Testis (tissue), 3 donors: ENCODE measurements around the gene SLC7A9. TPM values are rescaled to one million over a fixed set of nuclear protein-coding genes. Genes with fewer than 3 reads are reported as not detected.

ENCODE experiments used
- DNase-seq: peaks from one replicate; pipeline ENCODE4 v3.0.0-alpha.2; 2019
- H3K27ac ChIP-seq, 2 donors: fragments of 200-600 bp; sonication (generic); one replicate each; pipeline ENCODE4 v1.5.1; 2019
- H3K27me3 ChIP-seq: fragments of 200-600 bp; sonication (generic); one replicate; pipeline ENCODE4 v1.5.1; 2019
- H3K36me3 ChIP-seq: fragments of 200-600 bp; sonication (generic); one replicate; pipeline ENCODE4 v1.5.1; 2017; ENCODE audit warnings: low read depth; ENCODE audit errors: missing control alignments
- H3K4me1 ChIP-seq: fragments of 200-600 bp; sonication (generic); one replicate; pipeline ENCODE4 v1.5.1; 2019
- H3K4me3 ChIP-seq, 2 donors: fragments of 200-600 bp; sonication (generic); one replicate each; pipeline ENCODE4 v1.5.1; 2017 to 2019
- H3K9me3 ChIP-seq: fragments of 200-600 bp; sonication (generic); one replicate; pipeline ENCODE4 v1.5.1; 2017
- CTCF ChIP-seq, 3 experiments: fragments of 450-650 bp in 2 of 3; fragments of 200-600 bp in 1 of 3; sonication (generic) in 1 of 3; IDR thresholded peaks; one replicate each; pipeline ENCODE4 v1.5.1; 2016 to 2019; ENCODE audit warnings: antibody characterized with exemption in 3 of 3, mild to moderate bottlenecking in 2 of 3, moderate library complexity in 1 of 3
- POLR2A ChIP-seq: fragments of 450-650 bp; IDR thresholded peaks from one replicate; pipeline ENCODE4 v1.6.1; 2017; ENCODE audit warnings: antibody characterized with exemption, mild to moderate bottlenecking, moderate library complexity
- WGBS, 2 donors: methylation state at CpG; one replicate each; pipeline ENCODE4 v1.1.5; 2018; 5-methylcytosine and 5-hydroxymethylcytosine counted together
- intact Hi-C: fragments of 100-400 bp; cut with DNase I; formaldehyde crosslinking; loops from one replicate; pipeline ENCODE4 v1.15.1; 2023; ENCODE audit warnings: low total_unique reads
- polyA plus RNA-seq: library from polyadenylated mRNA; stranded (reverse); fragments of 350-450 nt; fragmentation: Illumina TruSeq; extraction: RNeasy Lipid Tissue Mini Kit (QIAGEN cat#74804); gene quantifications from one replicate; pipeline ENCODE4 v1.2.3, GENCODE V29; 2014; ENCODE audit warnings: low read depth, low replicate concordance; ENCODE audit not compliant: insufficient read depth
- total RNA-seq, 2 donors: library from RNA; depleted of rRNA; stranded (reverse); fragments of >200 nt; gene quantifications; one replicate each; pipeline ENCODE4 v1.2.3, GENCODE V29; 2016

SLC7A9 gene
- total and polyA plus RNA-seq, 3 donors from 2014 or later = 0.79 to 1.6 (median 1.2) TPM

DNA sequence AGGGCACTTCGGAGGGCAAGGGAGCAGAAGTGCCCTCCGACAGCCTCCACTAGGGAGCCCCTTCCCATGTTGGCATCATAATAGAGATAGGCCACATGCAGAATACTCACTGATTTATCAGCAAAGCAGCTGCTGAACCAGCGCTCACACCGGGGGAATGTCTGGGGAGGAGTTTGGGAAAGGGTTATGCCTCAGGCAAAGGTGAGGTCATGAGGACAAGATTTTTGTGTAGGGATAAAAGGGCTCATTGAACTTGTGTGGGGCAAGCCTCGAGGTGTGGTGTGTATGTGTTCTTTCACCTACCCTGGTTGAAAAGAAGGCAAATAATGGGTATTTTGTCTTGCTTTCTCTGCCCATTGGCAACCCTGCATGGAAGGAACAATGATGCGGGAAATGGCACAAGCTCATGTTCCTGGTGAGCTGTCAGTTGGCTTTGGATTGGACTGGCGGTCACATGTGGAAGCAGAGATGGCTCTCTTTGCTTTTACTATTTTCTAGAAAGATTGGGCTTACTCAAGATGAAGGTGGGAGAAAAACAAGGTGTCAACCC, 39.1 kb upstream of the SLC7A9 start:
- TF ChIP-seq POLR2A = no peak
- no peak for TF ChIP-seq CTCF (IDR thresholded peaks at IDR 0.05)
- WGBS, 2 donors = 89 to 90% methylated on average over 7 of the region's 7 CpGs
- H3K36me3 ChIP-seq = no peaks in the 10 kb centered on the region
- no peaks in the 10 kb centered on the region for H3K27me3 ChIP-seq
- intact Hi-C loops = no loop called here
- H3K4me1 ChIP-seq = no peaks in the 10 kb centered on the region
- H3K27ac ChIP-seq = no peak overlapping the region
- no peaks in the 10 kb centered on the region for H3K9me3 ChIP-seq
- DNase-seq = no peak
- no peak overlapping the region for H3K4me3 ChIP-seq

GRCh38 chr19:32902448-32902847, 32.9 kb upstream of the SLC7A9 start:
- WGBS, 2 donors = 71 to 87% methylated on average over 7 of the region's 7 CpGs
- intact Hi-C loops = no loop called here
- Histone ChIP-seq H3K4me3 (no peak overlapping the region), H3K4me1 (no peaks in the 10 kb centered on the region), H3K36me3 (no peaks in the 10 kb centered on the region), H3K27me3 (no peaks in the 10 kb centered on the region), H3K27ac (no peak overlapping the region), H3K9me3 (no peaks in the 10 kb centered on the region)
- DNase-seq = no peak
- TF ChIP-seq CTCF (IDR thresholded peaks at IDR 0.05) (no peak), POLR2A (no peak)

GRCh38 chr19:32901504-32902161, 32.1 kb upstream of the SLC7A9 start:
- no peak for DNase-seq
- Histone ChIP-seq H3K36me3 (no peaks in the 10 kb centered on the region), H3K27ac (no peak overlapping the region), H3K9me3 (no peaks in the 10 kb centered on the region), H3K27me3 (no peaks in the 10 kb centered on the region), H3K4me3 (no peak overlapping the region), H3K4me1 (no peaks in the 10 kb centered on the region)
- 75 to 89% methylated on average over 5 of the region's 5 CpGs for WGBS, 2 donors
- TF ChIP-seq POLR2A (no peak), CTCF (IDR thresholded peaks at IDR 0.05) (no peak)
- intact Hi-C loops = no loop called here

GRCh38 chr19:32896516-32897214, 27.1 kb upstream of the SLC7A9 start:
- TF ChIP-seq CTCF (IDR thresholded peaks at IDR 0.05) (no peak), POLR2A (no peak)
- Histone ChIP-seq H3K36me3 (no peaks in the 10 kb centered on the region), H3K27me3 (no peaks in the 10 kb centered on the region), H3K9me3 (no peaks in the 10 kb centered on the region), H3K4me3 (no peak overlapping the region), H3K27ac (no peak overlapping the region), H3K4me1 (no peaks in the 10 kb centered on the region)
- WGBS, 2 donors = 95 to 96% methylated on average over 1 of the region's 1 CpG
- intact Hi-C loops = no loop called here
- DNase-seq = no peak
